Fibroblast of lung (primary cell): ENCODE measurements around the gene CERS2. TPM values are rescaled to one million over a fixed set of nuclear protein-coding genes. Genes with fewer than 3 reads are reported as not detected.

ENCODE experiments used
- DNase-seq, 2 donors: peaks; one replicate each; pipeline versions ENCODE4 v3.0.0 to v3.0.0-alpha.2; 2010; ENCODE audit warnings: low read depth in 2 of 2
- H2AFZ ChIP-seq: 2 replicates; pipeline ENCODE4 v1.5.1; 2012; ENCODE audit warnings: low read length, control low read depth, inconsistent platforms
- H3K27ac ChIP-seq: 2 replicates; pipeline ENCODE4 v1.5.1; 2011; ENCODE audit warnings: low read length, control low read depth; ENCODE audit not compliant: insufficient read depth
- H3K27me3 ChIP-seq: 2 replicates; pipeline ENCODE4 v1.5.1; 2011; ENCODE audit warnings: mild to moderate bottlenecking, low read length; ENCODE audit not compliant: control insufficient read depth, insufficient read depth
- H3K36me3 ChIP-seq: 2 replicates; pipeline ENCODE4 v1.5.1; 2011; ENCODE audit warnings: low read length; ENCODE audit not compliant: control insufficient read depth, insufficient read depth
- H3K4me1 ChIP-seq: 2 replicates; pipeline ENCODE4 v1.5.1; 2011; ENCODE audit warnings: low read length; ENCODE audit not compliant: control insufficient read depth, insufficient read depth; ENCODE audit errors: extremely low read depth
- H3K4me2 ChIP-seq: 2 replicates; pipeline ENCODE4 v1.5.1; 2011; ENCODE audit warnings: low read length, control low read depth; ENCODE audit not compliant: insufficient read depth; ENCODE audit errors: extremely low read depth
- H3K4me3 ChIP-seq, 4 experiments: fragments of 200-600 bp in 1 of 4; sonication (generic) in 1 of 4; replicated peaks in 1 of 4; 2 replicates each; pipeline ENCODE4 v1.5.1; 2011 to 2016; ENCODE audit warnings: low read length in 4 of 4, low read depth in 3 of 4, mild to moderate bottlenecking in 3 of 4, control low read depth in 2 of 4, inconsistent platforms in 1 of 4, mixed read lengths in 1 of 4; ENCODE audit not compliant: insufficient read depth in 1 of 4; ENCODE audit errors: control extremely low read depth in 1 of 4
- H3K79me2 ChIP-seq: 2 replicates; pipeline ENCODE4 v1.5.1; 2012; ENCODE audit warnings: mild to moderate bottlenecking, low read length, inconsistent platforms; ENCODE audit not compliant: control insufficient read depth, insufficient read depth
- H3K9ac ChIP-seq: 2 replicates; pipeline ENCODE4 v1.5.1; 2011; ENCODE audit warnings: mild to moderate bottlenecking, low read length, control low read depth; ENCODE audit not compliant: insufficient read depth
- H3K9me3 ChIP-seq: 2 replicates; pipeline ENCODE4 v1.5.1; 2012; ENCODE audit warnings: low read depth, low read length; ENCODE audit not compliant: control insufficient read depth, insufficient read depth
- H4K20me1 ChIP-seq: 2 replicates; pipeline ENCODE4 v1.5.1; 2011; ENCODE audit warnings: low read length; ENCODE audit not compliant: control insufficient read depth, insufficient read depth; ENCODE audit errors: extremely low read depth
- EZH2 ChIP-seq: IDR thresholded peaks from 2 replicates; pipeline ENCODE4 v1.5.1; 2012; ENCODE audit warnings: low read length, control low read depth, mild to moderate bottlenecking; ENCODE audit errors: missing control alignments
- polyA plus RNA-seq, 2 donors: library from polyadenylated mRNA; depleted of rRNA in 1 of 2; stranded (reverse) in 1 of 2; unstranded in 1 of 2; fragments of >200 nt; gene quantifications; 2 replicates each; pipeline ENCODE4 v1.2.1, GENCODE V29; 2011 to 2012; ENCODE audit warnings: missing spikeins in 1 of 2
- total RNA-seq: library from RNA; depleted of rRNA; stranded (reverse); fragments of >200 nt; gene quantifications from 2 replicates; pipeline ENCODE4 v1.2.1, GENCODE V29; 2014
- TF ChIP-seq, protein P1 (sequence below), 2 donors: IDR thresholded peaks in 1 of 2; conservative IDR thresholded peaks in 1 of 2; 1 replicate in 1 of 2; 2 replicates in 1 of 2; pipeline ENCODE4 v1.5.1; 2011 to 2012; ENCODE audit warnings: low read length in 2 of 2, control low read depth in 1 of 2, inconsistent platforms in 1 of 2, low read depth in 1 of 2, mild to moderate bottlenecking in 1 of 2

Gene CERS2
- total and polyA plus RNA-seq, 2 donors (not counting 1 experiment from before 2014, with no cell fraction given), result 190 to 254 TPM

GRCh38 chr1:150972417-150972940, 2.2 kb downstream of the CERS2 start:
- H3K4me3 ChIP-seq, result peak overlapping the region; percentile 83 to 95 (median 92)

GRCh38 chr1:150971583-150972416, 2.8 kb downstream of the CERS2 start:
- H3K36me3 ChIP-seq, result peaks cover 15% of the 10 kb centered on the region
- H2AFZ ChIP-seq, result no peak overlapping the region
- peak in 1 of 2 donors; percentile 24 for DNase-seq
- peak overlapping the region; percentile 14 to 95 (median 50) for H3K4me3 ChIP-seq
- peaks cover 63% of the 10 kb centered on the region for H3K79me2 ChIP-seq
- peak overlapping the region; percentile 60 for H3K27ac ChIP-seq
- H3K9me3 ChIP-seq, result no peaks in the 10 kb centered on the region
- TF ChIP-seq EZH2, result no peak
- TF ChIP-seq, protein P1, sequence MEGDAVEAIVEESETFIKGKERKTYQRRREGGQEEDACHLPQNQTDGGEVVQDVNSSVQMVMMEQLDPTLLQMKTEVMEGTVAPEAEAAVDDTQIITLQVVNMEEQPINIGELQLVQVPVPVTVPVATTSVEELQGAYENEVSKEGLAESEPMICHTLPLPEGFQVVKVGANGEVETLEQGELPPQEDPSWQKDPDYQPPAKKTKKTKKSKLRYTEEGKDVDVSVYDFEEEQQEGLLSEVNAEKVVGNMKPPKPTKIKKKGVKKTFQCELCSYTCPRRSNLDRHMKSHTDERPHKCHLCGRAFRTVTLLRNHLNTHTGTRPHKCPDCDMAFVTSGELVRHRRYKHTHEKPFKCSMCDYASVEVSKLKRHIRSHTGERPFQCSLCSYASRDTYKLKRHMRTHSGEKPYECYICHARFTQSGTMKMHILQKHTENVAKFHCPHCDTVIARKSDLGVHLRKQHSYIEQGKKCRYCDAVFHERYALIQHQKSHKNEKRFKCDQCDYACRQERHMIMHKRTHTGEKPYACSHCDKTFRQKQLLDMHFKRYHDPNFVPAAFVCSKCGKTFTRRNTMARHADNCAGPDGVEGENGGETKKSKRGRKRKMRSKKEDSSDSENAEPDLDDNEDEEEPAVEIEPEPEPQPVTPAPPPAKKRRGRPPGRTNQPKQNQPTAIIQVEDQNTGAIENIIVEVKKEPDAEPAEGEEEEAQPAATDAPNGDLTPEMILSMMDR (conservative IDR thresholded peaks at IDR 0.05 in 1 of 2, IDR thresholded peaks at IDR 0.05 in 1 of 2; ENCODE audit: low read depth in 1 of 2, low read length in 2 of 2), result peak in 1 of 2 donors; percentile 4
- H3K27me3 ChIP-seq, result no peaks in the 10 kb centered on the region
- no peak overlapping the region for H3K9ac ChIP-seq
- H3K4me2 ChIP-seq, result peak overlapping the region; percentile 93
- no peaks in the 10 kb centered on the region for H4K20me1 ChIP-seq
- peaks cover 21% of the 10 kb centered on the region for H3K4me1 ChIP-seq

More at GRCh38 chr1:150972417-150972940, 2.2 kb downstream of the CERS2 start:
- Histone ChIP-seq H3K4me2 (peak overlapping the region; percentile 93), H3K79me2 (peaks cover 63% of the 10 kb centered on the region), H3K4me1 (peaks cover 24% of the 10 kb centered on the region), H3K27me3 (no peaks in the 10 kb centered on the region), H3K36me3 (peaks cover 10% of the 10 kb centered on the region), H3K9me3 (no peaks in the 10 kb centered on the region), H4K20me1 (no peaks in the 10 kb centered on the region), H3K9ac (peak overlapping the region; percentile 90), H2AFZ (no peak overlapping the region), H3K27ac (peak overlapping the region; percentile 86)
- no peak for DNase-seq
- TF ChIP-seq EZH2, result no peak
- TF ChIP-seq, protein P1 (conservative IDR thresholded peaks at IDR 0.05 in 1 of 2, IDR thresholded peaks at IDR 0.05 in 1 of 2; ENCODE audit: low read depth in 1 of 2, low read length in 2 of 2), result no peak

- TF ChIP-seq EZH2, result no peak
- TF ChIP-seq, protein P1 (conservative IDR thresholded peaks at IDR 0.05 in 1 of 2, IDR thresholded peaks at IDR 0.05 in 1 of 2; ENCODE audit: low read depth in 1 of 2, low read length in 2 of 2), result no peak
- H4K20me1 ChIP-seq, result no peaks in the 10 kb centered on the region
- peaks cover 21% of the 10 kb centered on the region for H3K36me3 ChIP-seq
- no peak overlapping the region for H3K9ac ChIP-seq
- H3K4me2 ChIP-seq, result peak overlapping the region; percentile 93
- H3K4me1 ChIP-seq, result peaks cover 21% of the 10 kb centered on the region
- H3K79me2 ChIP-seq, result peaks cover 63% of the 10 kb centered on the region
- H2AFZ ChIP-seq, result no peak overlapping the region
- peak overlapping the region; percentile 60 for H3K27ac ChIP-seq
- DNase-seq, result peak in 1 of 2 donors; percentile 84
- H3K4me3 ChIP-seq, result peak overlapping the region in 3 of 4 experiments; percentile 9 to 95 (median 83)
- no peaks in the 10 kb centered on the region for H3K9me3 ChIP-seq
- no peaks in the 10 kb centered on the region for H3K27me3 ChIP-seq
These were observed 3.6 kb downstream of the CERS2 start for GRCh38 chr1:150970808-150971582.
